H9 (cell line): Measurements from ENCODE around the gene CCDC170. TPM values are rescaled to one million over a fixed set of nuclear protein-coding genes. Genes with fewer than 3 reads are reported as not detected.

Experiments used
- DNase-seq: peaks from one replicate; pipeline ENCODE4 v3.0.0-alpha.2; 2017
- H2AFZ ChIP-seq: one replicate; pipeline ENCODE4 v1.6.1; 2013; ENCODE audit warnings: mild to moderate bottlenecking, low read length, control low read depth, moderate library complexity
- H2AK5ac ChIP-seq: 2 replicates; pipeline ENCODE4 v1.6.1; 2013; ENCODE audit warnings: low read length, control low read depth, mixed read lengths; ENCODE audit not compliant: insufficient read length
- H2BK120ac ChIP-seq: one replicate; pipeline ENCODE4 v1.6.1; 2013; ENCODE audit warnings: low read depth, mild to moderate bottlenecking, low read length, control low read depth, inconsistent platforms; ENCODE audit not compliant: poor library complexity, severe bottlenecking
- H2BK12ac ChIP-seq: 2 replicates; pipeline ENCODE4 v1.6.1; 2013; ENCODE audit warnings: low read length, control low read depth, mixed read lengths, low read depth; ENCODE audit not compliant: insufficient read length
- H2BK15ac ChIP-seq: 2 replicates; pipeline ENCODE4 v1.6.1; 2013; ENCODE audit warnings: low read depth, low read length, control low read depth
- H2BK20ac ChIP-seq: one replicate; pipeline ENCODE4 v1.6.1; 2013; ENCODE audit warnings: low read depth, mild to moderate bottlenecking, low read length, control low read depth, inconsistent platforms; ENCODE audit not compliant: poor library complexity, severe bottlenecking
- H2BK5ac ChIP-seq: 2 replicates; pipeline ENCODE4 v1.6.1; 2013; ENCODE audit warnings: low read length, control low read depth, mixed read lengths; ENCODE audit not compliant: insufficient read length
- H3K14ac ChIP-seq: 2 replicates; pipeline ENCODE4 v1.6.1; 2013; ENCODE audit warnings: low read length, control low read depth; ENCODE audit not compliant: insufficient read depth
- H3K18ac ChIP-seq: 2 replicates; pipeline ENCODE4 v1.6.1; 2013; ENCODE audit warnings: low read depth, mild to moderate bottlenecking, mixed read lengths, low read length, control low read depth; ENCODE audit not compliant: insufficient read length
- H3K23ac ChIP-seq: 2 replicates; pipeline ENCODE4 v1.6.1; 2013; ENCODE audit warnings: low read length, control low read depth, mixed read lengths, low read depth; ENCODE audit not compliant: insufficient read length
- H3K23me2 ChIP-seq: 2 replicates; pipeline ENCODE4 v1.6.1; 2013; ENCODE audit warnings: low read depth, mild to moderate bottlenecking, mixed read lengths, low read length, control low read depth; ENCODE audit not compliant: insufficient read length, poor library complexity, severe bottlenecking
- H3K27ac ChIP-seq: 2 replicates; pipeline ENCODE4 v1.5.1; 2013; ENCODE audit warnings: low read length, control low read depth, mixed read lengths, low read depth; ENCODE audit not compliant: insufficient read length
- H3K27me3 ChIP-seq: 2 replicates; pipeline ENCODE4 v1.6.1; 2013; ENCODE audit warnings: low read length, control low read depth, inconsistent platforms; ENCODE audit not compliant: insufficient read depth
- H3K4ac ChIP-seq: 2 replicates; pipeline ENCODE4 v1.6.1; 2013; ENCODE audit warnings: low read depth, mild to moderate bottlenecking, control low read depth, inconsistent platforms, low read length, moderate library complexity
- H3K4me1 ChIP-seq: 2 replicates; pipeline ENCODE4 v1.6.1; 2013; ENCODE audit warnings: low read length, control low read depth, inconsistent platforms; ENCODE audit not compliant: insufficient read depth
- H3K4me2 ChIP-seq: 2 replicates; pipeline ENCODE4 v1.6.1; 2013; ENCODE audit warnings: low read length, control low read depth, mixed read lengths; ENCODE audit not compliant: insufficient read length, insufficient read depth
- H3K56ac ChIP-seq: 2 replicates; pipeline ENCODE4 v1.6.1; 2013; ENCODE audit warnings: low read depth, mild to moderate bottlenecking, mixed read lengths, low read length, control low read depth; ENCODE audit not compliant: insufficient read length
- H3K79me1 ChIP-seq: 2 replicates; pipeline ENCODE4 v1.6.1; 2013; ENCODE audit warnings: low read depth, mild to moderate bottlenecking, moderate library complexity, low read length, control low read depth, inconsistent platforms; ENCODE audit not compliant: insufficient read depth, poor library complexity, severe bottlenecking
- H3K79me2 ChIP-seq: 2 replicates; pipeline ENCODE4 v1.6.1; 2013; ENCODE audit warnings: low read length, control low read depth, inconsistent platforms; ENCODE audit not compliant: insufficient read depth
- H3K9ac ChIP-seq: 2 replicates; pipeline ENCODE4 v1.6.1; 2013; ENCODE audit warnings: low read length, control low read depth, mixed read lengths; ENCODE audit not compliant: insufficient read length; ENCODE audit errors: extremely low read depth
- H3K9me3 ChIP-seq: one replicate; pipeline ENCODE4 v1.6.1; 2013; ENCODE audit warnings: low read depth, low read length, inconsistent platforms; ENCODE audit not compliant: control insufficient read depth
- H3T11ph ChIP-seq: one replicate; pipeline ENCODE4 v1.6.1; 2013; ENCODE audit warnings: mild to moderate bottlenecking, low read length, control low read depth, inconsistent platforms
- H4K20me1 ChIP-seq: one replicate; pipeline ENCODE4 v1.6.1; 2013; ENCODE audit not compliant: control insufficient read depth, insufficient read length, insufficient read depth
- H4K5ac ChIP-seq: 2 replicates; pipeline ENCODE4 v1.6.1; 2013; ENCODE audit warnings: low read depth, mild to moderate bottlenecking, mixed read lengths, low read length, control low read depth; ENCODE audit not compliant: insufficient read length
- H4K8ac ChIP-seq: replicated peaks from 2 replicates; pipeline ENCODE4 v1.6.1; 2013; ENCODE audit warnings: low read length, control low read depth, mixed read lengths, low read depth; ENCODE audit not compliant: insufficient read length
- H4K91ac ChIP-seq: 2 replicates; pipeline ENCODE4 v1.6.1; 2013; ENCODE audit warnings: low read depth, mild to moderate bottlenecking, moderate library complexity, mixed read lengths, low read length, control low read depth; ENCODE audit not compliant: insufficient read length
- H3K27ac Mint-ChIP-seq, 3 experiments: 2 replicates in 2 of 3; 3 replicates in 1 of 3; pipeline ENCODE4 v1.8.0; 2020 to 2021; ENCODE audit warnings: mixed read lengths in 3 of 3, mild to moderate bottlenecking in 1 of 3, moderate library complexity in 1 of 3
- H3K27me3 Mint-ChIP-seq: 2 replicates; pipeline ENCODE4 v1.8.0; 2021; ENCODE audit warnings: low read depth, mild to moderate bottlenecking, moderate library complexity, mixed read lengths
- H3K36me3 Mint-ChIP-seq, 3 experiments: 2 replicates in 2 of 3; 3 replicates in 1 of 3; pipeline ENCODE4 v1.8.0; 2020 to 2021; ENCODE audit warnings: low read depth in 3 of 3, mixed read lengths in 3 of 3; ENCODE audit not compliant: insufficient read depth in 1 of 3
- H3K4me1 Mint-ChIP-seq, 2 experiments: 2 replicates each; pipeline ENCODE4 v1.8.0; 2020; ENCODE audit warnings: mixed read lengths in 2 of 2
- H3K4me3 Mint-ChIP-seq, 2 experiments: 2 replicates in 1 of 2; 3 replicates in 1 of 2; pipeline ENCODE4 v1.8.0; 2020 to 2021; ENCODE audit warnings: mild to moderate bottlenecking in 2 of 2, mixed read lengths in 2 of 2, moderate library complexity in 1 of 2
- H3K9me3 Mint-ChIP-seq, 2 experiments: 2 replicates in 1 of 2; 3 replicates in 1 of 2; pipeline ENCODE4 v1.8.0; 2020; ENCODE audit warnings: mild to moderate bottlenecking in 2 of 2, mixed read lengths in 2 of 2, moderate library complexity in 1 of 2
- CTCF ChIP-seq: fragments of 200-600 bp; sonication (generic); conservative IDR thresholded peaks from 3 replicates; pipeline ENCODE4 v1.8.0; 2021; ENCODE audit warnings: antibody characterized with exemption, mild to moderate bottlenecking
- WGBS: extraction: QIAGEN DNeasy Blood & Tissue Kit; methylation state at CpG from one replicate; pipeline ENCODE4 v1.1.7; 2013; ENCODE audit warnings: missing lambda C conversion rate, low lambda C conversion rate, mixed read lengths; ENCODE audit not compliant: insufficient read length; ENCODE audit errors: extremely low coverage; 5-methylcytosine and 5-hydroxymethylcytosine counted together
- total RNA-seq: library from RNA; stranded (reverse); gene quantifications from 2 replicates; pipeline ENCODE4 v1.2.1, GENCODE V29; 2021

Gene CCDC170
- total RNA-seq, 1 experiment from 2014 or later, result 0.07 TPM

- H3K36me3 Mint-ChIP-seq, result peaks cover 0 to 13% (median 7%) of the 10 kb centered on the region in 3 experiments; a peak in 4 of 7 replicates
- Histone ChIP-seq H3K4me2 (no peak overlapping the region), H2AFZ (no peak overlapping the region), H3K56ac (no peak overlapping the region), H3K18ac (no peak overlapping the region), H2BK5ac (no peak overlapping the region), H3K27ac (no peak overlapping the region), H2BK15ac (no peak overlapping the region), H3K79me1 (no peaks in the 10 kb centered on the region), H4K8ac (no peak overlapping the region), H3K9ac (no peak overlapping the region), H4K20me1 (no peaks in the 10 kb centered on the region), H4K91ac (no peak overlapping the region), H3K4ac (no peak overlapping the region), H3K9me3 (no peaks in the 10 kb centered on the region), H2BK12ac (no peak overlapping the region), H2BK20ac (no peak overlapping the region), H3K23me2 (no peaks in the 10 kb centered on the region), H3K79me2 (no peaks in the 10 kb centered on the region), H2AK5ac (no peak overlapping the region), H4K5ac (no peak overlapping the region), H3K23ac (no peak overlapping the region), H3T11ph (no peak overlapping the region), H3K4me1 (no peaks in the 10 kb centered on the region), H3K27me3 (no peaks in the 10 kb centered on the region), H2BK120ac (no peak overlapping the region), H3K14ac (no peak overlapping the region)
- H3K27ac Mint-ChIP-seq, result no peak overlapping the region
- WGBS, result no CpG with 5 or more reads among the region's 2 CpGs
- peaks cover 3 to 12% of the 10 kb centered on the region in 2 experiments for H3K9me3 Mint-ChIP-seq
- H3K27me3 Mint-ChIP-seq, result no peaks in the 10 kb centered on the region
- no peak for TF ChIP-seq CTCF
- peaks cover 1 to 8% of the 10 kb centered on the region in 2 experiments; a peak in 1 of 4 replicates for H3K4me1 Mint-ChIP-seq
- no peak for DNase-seq
- no peak overlapping the region for H3K4me3 Mint-ChIP-seq
Measured at GRCh38 chr6:151590742-151591141, 96.9 kb downstream of the CCDC170 start.
